ENCODE results near the gene KNSTRN. TPM values are rescaled to one million over a fixed set of nuclear protein-coding genes. Genes with fewer than 3 reads are reported as not detected.
A peak's percentile ranks its signal among the peaks of the same experiment; 100 is the strongest.

Gene KNSTRN
- total RNA-seq, 4 donors from 2014 or later, result 216 to 342 (median 251) TPM

- no peak overlapping the region for H3K4me3 ChIP-seq (replicated peaks in 1 of 3)
- peaks cover 38 to 62% of the 10 kb centered on the region in 2 donors for H3K36me3 ChIP-seq
- H3K9me3 ChIP-seq, result no peaks in the 10 kb centered on the region
- peaks cover 60 to 62% of the 10 kb centered on the region in 2 donors for H3K4me1 ChIP-seq
- peak overlapping the region; percentile 96 to 97 (median 97) for H3K27ac ChIP-seq
- intact Hi-C loops (cut with DNase I), result no loop called here
- WGBS, 2 donors, result 93 to 95% methylated on average over 2 of the region's 2 CpGs
- DNase-seq, result peak; percentile 55 to 66
- peak in 1 of 2 donors; percentile 78 for TF ChIP-seq POLR2A (IDR thresholded peaks at IDR 0.05)
- peak in 1 of 6 experiments; percentile 37 for TF ChIP-seq CTCF (IDR thresholded peaks at IDR 0.05)
- no peaks in the 10 kb centered on the region for H3K27me3 ChIP-seq
These were observed 7.5 kb downstream of the KNSTRN start for GRCh38 chr15:40389824-40390595.

GRCh38 chr15:40392986-40393948 is 10.7 kb downstream of the KNSTRN start:
- Histone ChIP-seq H3K27me3 (no peaks in the 10 kb centered on the region), H3K4me1 (peaks cover 39 to 43% of the 10 kb centered on the region in 2 donors), H3K4me3 (replicated peaks in 1 of 3) (no peak overlapping the region), H3K27ac (peak overlapping the region; percentile 19 to 92 (median 75)), H3K9me3 (no peaks in the 10 kb centered on the region), H3K36me3 (peaks cover 24 to 46% of the 10 kb centered on the region in 2 donors)
- no peak for TF ChIP-seq POLR2A (IDR thresholded peaks at IDR 0.05)
- TF ChIP-seq CTCF (IDR thresholded peaks at IDR 0.05), result no peak
- no peak for DNase-seq
- intact Hi-C loops (cut with DNase I), result no loop called here
- WGBS, 2 donors, result 91 to 97% methylated on average over 4 of the region's 4 CpGs

- H3K27ac ChIP-seq, result peak overlapping the region; percentile 58 to 90 (median 60)
- no peak for TF ChIP-seq CTCF (IDR thresholded peaks at IDR 0.05)
- TF ChIP-seq POLR2A (IDR thresholded peaks at IDR 0.05), result peak in 1 of 2 donors; percentile 45
- H3K4me3 ChIP-seq (replicated peaks in 1 of 3), result no peak overlapping the region
- WGBS, 2 donors, result 67 to 74% methylated on average over 8 of the region's 8 CpGs
- DNase-seq, result peak; percentile 67 to 74
- no peaks in the 10 kb centered on the region for H3K9me3 ChIP-seq
- peaks cover 11 to 17% of the 10 kb centered on the region in 2 donors for H3K36me3 ChIP-seq
- peaks cover 8 to 16% of the 10 kb centered on the region in 2 donors for H3K4me1 ChIP-seq
- intact Hi-C loops (cut with DNase I), result no loop called here
- no peaks in the 10 kb centered on the region for H3K27me3 ChIP-seq
These were observed 15.3 kb downstream of the KNSTRN start for GRCh38 chr15:40397688-40398412.

GRCh38 chr15:40398413-40398873 is 15.9 kb downstream of the KNSTRN start:
- H3K27me3 ChIP-seq, result no peaks in the 10 kb centered on the region
- 67 to 71% methylated on average over 4 of the region's 4 CpGs for WGBS, 2 donors
- intact Hi-C loops (cut with DNase I), result no loop called here
- no peaks in the 10 kb centered on the region for H3K9me3 ChIP-seq
- TF ChIP-seq POLR2A (IDR thresholded peaks at IDR 0.05) (no peak), CTCF (IDR thresholded peaks at IDR 0.05) (no peak)
- peaks cover 5 to 12% of the 10 kb centered on the region in 2 donors for H3K36me3 ChIP-seq
- H3K4me1 ChIP-seq, result peaks cover 8 to 16% of the 10 kb centered on the region in 2 donors
- H3K4me3 ChIP-seq (replicated peaks in 1 of 3), result no peak overlapping the region
- DNase-seq, result no peak
- peak overlapping the region; percentile 58 to 90 (median 60) for H3K27ac ChIP-seq

All from thyroid gland (tissue), 4 donors.